HG02610 (cell line): ENCODE measurements around the gene EIF4G2.

Experiments used
- ATAC-seq: cut with Tn5 transposase; IDR thresholded peaks from one replicate; pipeline ENCODE4 v1.9.1; 2021; ENCODE audit warnings: mild to moderate bottlenecking, moderate library complexity; ENCODE audit not compliant: unreplicated experiment

Gene EIF4G2

GRCh38 chr11:10777806-10778205 lies 30.9 kb downstream of the EIF4G2 start:
- ATAC-seq = no peak

GRCh38 chr11:10777393-10777793 lies 31.3 kb downstream of the EIF4G2 start:
- no peak for ATAC-seq

GRCh38 chr11:10774811-10775210 lies 33.9 kb downstream of the EIF4G2 start:
- no peak for ATAC-seq

- ATAC-seq = no peak
Observed at GRCh38 chr11:10771457-10771856, 37.3 kb downstream of the EIF4G2 start.

- ATAC-seq = no peak
Observed at GRCh38 chr11:10770626-10771254, 38.0 kb downstream of the EIF4G2 start.

- ATAC-seq = no peak
Observed at GRCh38 chr11:10764412-10764811, 44.3 kb downstream of the EIF4G2 start.

GRCh38 chr11:10763766-10764165 lies 45.0 kb downstream of the EIF4G2 start:
- ATAC-seq = no peak

GRCh38 chr11:10762913-10763421 lies 45.8 kb downstream of the EIF4G2 start:
- no peak for ATAC-seq

- peak; percentile 91 for ATAC-seq
Observed at GRCh38 chr11:10762185-10762584, 46.5 kb downstream of the EIF4G2 start.

GRCh38 chr11:10761085-10761698 lies 47.5 kb downstream of the EIF4G2 start:
- no peak for ATAC-seq

- ATAC-seq = no peak
Observed at GRCh38 chr11:10758957-10759356, 49.8 kb downstream of the EIF4G2 start.

GRCh38 chr11:10752486-10752885 lies 56.2 kb downstream of the EIF4G2 start:
- ATAC-seq = no peak

- no peak for ATAC-seq
Observed at GRCh38 chr11:10752061-10752460, 56.7 kb downstream of the EIF4G2 start.

GRCh38 chr11:10751581-10751940 lies 57.2 kb downstream of the EIF4G2 start:
- ATAC-seq = no peak

GRCh38 chr11:10750838-10751580 lies 57.7 kb downstream of the EIF4G2 start, which contains the start of gene CTR9:
Gene CTR9, plus strand, starts transcription at chr11:10751246. Its CDS starts 167 bp downstream, at chr11:10751413.
- ATAC-seq = peak; percentile 90

- no peak for ATAC-seq
Observed at GRCh38 chr11:10749476-10749875, 59.2 kb downstream of the EIF4G2 start.

GRCh38 chr11:10747733-10748132 lies 61.0 kb downstream of the EIF4G2 start:
- ATAC-seq = no peak
